SK-N-SH (cell line): Measurements from ENCODE around the gene BRD1. TPM values are rescaled to one million over a fixed set of nuclear protein-coding genes. Genes with fewer than 3 reads are reported as not detected.

ENCODE experiments used
- CTCF ChIA-PET: fragments of 300-600, 350-600 bp; formaldehyde crosslinking; extraction: SDS; loops from one replicate; lab custom pipeline; 2021; lab: Yijun Ruan, JAX
- POLR2A ChIA-PET: fragments of 350-600 bp; sonication (Branson Sonifier 250); formaldehyde crosslinking; extraction: SDS; loops from one replicate; lab custom pipeline; 2020; ENCODE audit warnings: antibody characterized with exemption, inconsistent platforms; lab: Yijun Ruan, JAX
- DNase-seq: peaks from one replicate; pipeline ENCODE4 v3.0.0; 2012
- H2AFZ ChIP-seq: fragments of 200-600 bp; sonication (generic); 2 replicates; pipeline ENCODE4 v1.8.1; 2016; ENCODE audit warnings: antibody characterized with exemption, mild to moderate bottlenecking, low read depth
- H3F3A ChIP-seq: fragments of 200-600 bp; sonication (generic); replicated peaks from 2 replicates; pipeline ENCODE3; 2016; ENCODE audit warnings: antibody characterized with exemption, mild to moderate bottlenecking; ENCODE audit not compliant: insufficient read depth
- H3K27ac ChIP-seq, 2 experiments: fragments of 200-500 bp in 1 of 2; fragments of 200-600 bp in 1 of 2; sonication (Bioruptor generic) in 1 of 2; sonication (generic), shearing (Covaris generic) in 1 of 2; 2 replicates each; pipeline versions ENCODE4 v1.5.1 to v1.6.1; 2014 to 2016; ENCODE audit warnings: low read depth in 2 of 2, inconsistent platforms in 1 of 2, low read length in 1 of 2, mild to moderate bottlenecking in 1 of 2, mixed read lengths in 1 of 2
- H3K27me3 ChIP-seq: fragments of 200-600 bp; sonication (generic), shearing (Covaris generic); 2 replicates; pipeline ENCODE4 v1.6.1; 2016; ENCODE audit warnings: mixed run types; ENCODE audit not compliant: insufficient read depth
- H3K36me3 ChIP-seq, 2 experiments: fragments of 200-500 bp in 1 of 2; fragments of 200-600 bp in 1 of 2; sonication (Bioruptor generic) in 1 of 2; sonication (generic) in 1 of 2; replicated peaks in 1 of 2; 2 replicates each; pipeline versions ENCODE3 to v1.5.1; 2014 to 2016; ENCODE audit warnings: low read length in 1 of 2, mild to moderate bottlenecking in 1 of 2; ENCODE audit not compliant: insufficient read depth in 2 of 2, control insufficient read depth in 1 of 2
- H3K4me1 ChIP-seq, 2 experiments: fragments of 200-500 bp in 1 of 2; fragments of 200-600 bp in 1 of 2; sonication (Bioruptor generic) in 1 of 2; sonication (generic), shearing (Covaris generic) in 1 of 2; 2 replicates each; pipeline versions ENCODE4 v1.5.1 to v1.6.1; 2014 to 2016; ENCODE audit warnings: low read depth in 1 of 2, low read length in 1 of 2, mixed run types in 1 of 2; ENCODE audit not compliant: insufficient read depth in 2 of 2, control insufficient read depth in 1 of 2
- H3K4me2 ChIP-seq: fragments of 200-600 bp; sonication (generic), shearing (Covaris generic); 2 replicates; pipeline ENCODE4 v1.6.1; 2017; ENCODE audit warnings: mixed run types
- H3K4me3 ChIP-seq, 2 experiments: fragments of 200-500 bp in 1 of 2; fragments of 200-600 bp in 1 of 2; sonication (Bioruptor generic) in 1 of 2; sonication (generic), shearing (Covaris generic) in 1 of 2; 2 replicates each; pipeline versions ENCODE4 v1.5.1 to v1.8.1; 2014 to 2016; ENCODE audit warnings: low read depth in 2 of 2, inconsistent platforms in 1 of 2, low read length in 1 of 2, mild to moderate bottlenecking in 1 of 2, mixed read lengths in 1 of 2, moderate library complexity in 1 of 2
- H3K79me2 ChIP-seq: fragments of 200-600 bp; sonication (generic); 2 replicates; pipeline ENCODE4 v1.8.1; 2017; ENCODE audit warnings: mild to moderate bottlenecking; ENCODE audit not compliant: insufficient read depth
- H3K9ac ChIP-seq: fragments of 200-600 bp; sonication (generic); 2 replicates; pipeline ENCODE4 v1.6.1; 2017; ENCODE audit warnings: mixed run types
- H3K9me2 ChIP-seq: fragments of 200-600 bp; sonication (generic); 2 replicates; pipeline ENCODE4 v1.6.1; 2017; ENCODE audit warnings: mixed run types
- H3K9me3 ChIP-seq: fragments of 200-600 bp; sonication (generic); 2 replicates; pipeline ENCODE4 v1.6.1; 2017; ENCODE audit warnings: mixed run types, mild to moderate bottlenecking, moderate library complexity
- H4K20me1 ChIP-seq: fragments of 200-600 bp; sonication (generic); 2 replicates; pipeline ENCODE4 v1.6.1; 2017; ENCODE audit warnings: mild to moderate bottlenecking, mixed run types; ENCODE audit not compliant: insufficient read depth
- EP300 ChIP-seq, 2 experiments: IDR thresholded peaks; 2 replicates each; pipeline versions ENCODE4 v1.4.0 to v1.6.1; 2012; ENCODE audit warnings: borderline replicate concordance in 1 of 2, low read depth in 1 of 2, low read length in 1 of 2
- FOSL2 ChIP-seq: IDR thresholded peaks from 2 replicates; pipeline ENCODE4 v1.4.0; 2012; ENCODE audit warnings: low read depth, mild to moderate bottlenecking, moderate library complexity, borderline replicate concordance
- GABPA ChIP-seq: IDR thresholded peaks from 2 replicates; pipeline ENCODE4 v1.4.0; 2012; ENCODE audit warnings: low read depth, mild to moderate bottlenecking
- JUND ChIP-seq: IDR thresholded peaks from 2 replicates; pipeline ENCODE4 v1.4.0; 2012
- NFIC ChIP-seq: IDR thresholded peaks from 2 replicates; pipeline ENCODE4 v1.4.0; 2012; ENCODE audit warnings: borderline replicate concordance
- NRF1 ChIP-seq: IDR thresholded peaks from 2 replicates; pipeline ENCODE4 v1.6.1; 2012; ENCODE audit warnings: low read depth, mild to moderate bottlenecking, low read length
- POLR2AphosphoS5 ChIP-seq: IDR thresholded peaks from 2 replicates; pipeline ENCODE4 v1.6.1; 2012; ENCODE audit warnings: low read depth, low read length
- RCOR1 ChIP-seq: fragments of 150-350 bp; IDR thresholded peaks from 2 replicates; pipeline ENCODE4 v1.6.1; 2017; ENCODE audit warnings: antibody characterized with exemption, low read length
- RXRA ChIP-seq: IDR thresholded peaks from 2 replicates; pipeline ENCODE4 v1.4.0; 2012; ENCODE audit warnings: low read depth, mild to moderate bottlenecking, borderline replicate concordance
- TCF12 ChIP-seq: IDR thresholded peaks from 2 replicates; pipeline ENCODE4 v1.4.0; 2012
- TEAD4 ChIP-seq: IDR thresholded peaks from 2 replicates; pipeline ENCODE4 v1.4.0; 2012; ENCODE audit warnings: mild to moderate bottlenecking, borderline replicate concordance; ENCODE audit not compliant: insufficient read depth
- YY1 ChIP-seq: IDR thresholded peaks from 2 replicates; pipeline ENCODE4 v1.4.0; 2012; ENCODE audit warnings: low read depth, mild to moderate bottlenecking
- WGBS: methylation state at CpG from one replicate; pipeline ENCODE4 v1.1.6; 2017; ENCODE audit warnings: low lambda C conversion rate; 5-methylcytosine and 5-hydroxymethylcytosine counted together
- polyA plus RNA-seq, 3 experiments: library from polyadenylated mRNA; depleted of rRNA; stranded (reverse); fragments of >200 nt; gene quantifications; 2 replicates each; pipeline ENCODE4 v1.2.3, GENCODE V29; 2012
- TF ChIP-seq, protein P1 (sequence below): fragments of 150-350 bp; IDR thresholded peaks from 2 replicates; pipeline ENCODE4 v1.6.1; 2016; ENCODE audit warnings: mild to moderate bottlenecking, low read depth, low read length
- TF ChIP-seq, protein P2 (sequence below): fragments of 150-350 bp; IDR thresholded peaks from 2 replicates; pipeline ENCODE4 v1.6.1; 2017; ENCODE audit warnings: antibody characterized with exemption, low read length, low read depth, borderline replicate concordance
- TF ChIP-seq, protein P3 (sequence below): fragments of 200-600 bp; sonication (generic); IDR thresholded peaks from 2 replicates; pipeline ENCODE4 v1.6.1; 2017; ENCODE audit warnings: antibody characterized with exemption, mild to moderate bottlenecking, moderate library complexity
- TF ChIP-seq, protein P4 (sequence below): IDR thresholded peaks from 2 replicates; pipeline ENCODE4; 2012
- TF ChIP-seq, protein P5 (sequence below): IDR thresholded peaks from 2 replicates; pipeline ENCODE4 v1.6.1; 2012; ENCODE audit warnings: mild to moderate bottlenecking, low read depth, low read length, moderate library complexity

The BRD1 gene
- polyA plus RNA-seq, 1 of the 3 experiments (the other 2 are of a cell fraction), result 10.3 TPM

DNA sequence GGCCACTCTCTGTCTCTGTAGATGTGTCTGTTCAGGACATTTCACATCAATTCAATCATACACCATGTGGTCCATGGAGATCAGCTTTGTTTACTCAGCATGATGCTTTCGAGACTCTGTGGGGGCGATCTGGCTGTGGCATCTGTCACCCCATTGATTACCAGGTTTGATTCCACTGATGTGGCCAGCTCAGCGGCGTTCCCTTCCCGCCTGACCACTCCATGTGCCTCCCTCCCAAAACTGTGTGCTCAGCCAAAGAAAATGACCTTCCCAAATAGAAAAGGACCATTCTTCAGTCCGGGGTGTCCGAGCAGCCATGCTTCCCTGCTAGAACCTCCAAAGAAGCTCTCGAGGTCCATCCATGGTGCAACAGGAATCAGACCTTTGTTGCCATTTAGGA is 89.1 kb downstream of the BRD1 start:
- ChIA-PET CTCF (interaction anchor here (0.6 kb wide), 1 partner anchor 254 kb away, joined by 3 read pairs; no protein-coding TSS in a partner anchor), POLR2A (no interaction called here)
- DNase-seq, result no peak

DNA sequence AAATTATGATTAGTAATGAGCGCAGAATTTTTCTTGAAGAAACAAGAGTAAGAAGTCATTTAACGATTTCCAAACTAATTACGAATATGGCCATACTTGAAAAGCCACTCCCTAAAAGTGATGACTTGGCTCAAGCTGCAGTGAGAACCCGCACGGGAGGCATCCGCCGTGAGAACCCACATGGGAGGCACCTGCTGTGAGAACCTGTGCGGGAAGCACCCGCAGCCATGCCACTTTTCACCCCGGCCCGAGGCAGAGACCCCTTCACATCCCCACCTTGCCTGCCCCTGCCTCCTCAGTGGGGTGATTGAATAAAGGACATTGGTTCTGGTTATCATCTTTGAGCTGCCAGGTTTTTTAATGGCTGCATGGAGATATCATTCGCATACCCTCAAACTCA is 89.7 kb downstream of the BRD1 start:
- no peak for DNase-seq
- Histone ChIP-seq H3K9me2 (no peaks in the 10 kb centered on the region), H3K4me2 (no peak overlapping the region), H4K20me1 (no peaks in the 10 kb centered on the region), H3K9me3 (no peaks in the 10 kb centered on the region), H3K9ac (no peak overlapping the region), H3K27me3 (no peaks in the 10 kb centered on the region), H3K36me3 (no peaks in the 10 kb centered on the region), H3K27ac (no peak overlapping the region), H3K4me1 (peaks cover 0 to 19% of the 10 kb centered on the region in 2 experiments; a peak in 1 of 4 replicates), H2AFZ (no peak overlapping the region), H3K4me3 (no peak overlapping the region), H3F3A (no peaks in the 10 kb centered on the region), H3K79me2 (no peaks in the 10 kb centered on the region)
- ChIA-PET CTCF (interaction anchor here (1.3 kb wide), 1 partner anchor 26 kb away, joined by 3 read pairs; no protein-coding TSS in a partner anchor), POLR2A (no interaction called here)
- 70% methylated on average over 11 of the region's 12 CpGs for WGBS
- TF ChIP-seq, protein P1, sequence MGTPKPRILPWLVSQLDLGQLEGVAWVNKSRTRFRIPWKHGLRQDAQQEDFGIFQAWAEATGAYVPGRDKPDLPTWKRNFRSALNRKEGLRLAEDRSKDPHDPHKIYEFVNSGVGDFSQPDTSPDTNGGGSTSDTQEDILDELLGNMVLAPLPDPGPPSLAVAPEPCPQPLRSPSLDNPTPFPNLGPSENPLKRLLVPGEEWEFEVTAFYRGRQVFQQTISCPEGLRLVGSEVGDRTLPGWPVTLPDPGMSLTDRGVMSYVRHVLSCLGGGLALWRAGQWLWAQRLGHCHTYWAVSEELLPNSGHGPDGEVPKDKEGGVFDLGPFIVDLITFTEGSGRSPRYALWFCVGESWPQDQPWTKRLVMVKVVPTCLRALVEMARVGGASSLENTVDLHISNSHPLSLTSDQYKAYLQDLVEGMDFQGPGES, result no peak
- TF ChIP-seq RXRA, result no peak
- no peak for TF ChIP-seq RCOR1
- TF ChIP-seq, protein P2, sequence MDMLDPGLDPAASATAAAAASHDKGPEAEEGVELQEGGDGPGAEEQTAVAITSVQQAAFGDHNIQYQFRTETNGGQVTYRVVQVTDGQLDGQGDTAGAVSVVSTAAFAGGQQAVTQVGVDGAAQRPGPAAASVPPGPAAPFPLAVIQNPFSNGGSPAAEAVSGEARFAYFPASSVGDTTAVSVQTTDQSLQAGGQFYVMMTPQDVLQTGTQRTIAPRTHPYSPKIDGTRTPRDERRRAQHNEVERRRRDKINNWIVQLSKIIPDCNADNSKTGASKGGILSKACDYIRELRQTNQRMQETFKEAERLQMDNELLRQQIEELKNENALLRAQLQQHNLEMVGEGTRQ, result no peak
- no peak for TF ChIP-seq YY1
- TF ChIP-seq, protein P3, sequence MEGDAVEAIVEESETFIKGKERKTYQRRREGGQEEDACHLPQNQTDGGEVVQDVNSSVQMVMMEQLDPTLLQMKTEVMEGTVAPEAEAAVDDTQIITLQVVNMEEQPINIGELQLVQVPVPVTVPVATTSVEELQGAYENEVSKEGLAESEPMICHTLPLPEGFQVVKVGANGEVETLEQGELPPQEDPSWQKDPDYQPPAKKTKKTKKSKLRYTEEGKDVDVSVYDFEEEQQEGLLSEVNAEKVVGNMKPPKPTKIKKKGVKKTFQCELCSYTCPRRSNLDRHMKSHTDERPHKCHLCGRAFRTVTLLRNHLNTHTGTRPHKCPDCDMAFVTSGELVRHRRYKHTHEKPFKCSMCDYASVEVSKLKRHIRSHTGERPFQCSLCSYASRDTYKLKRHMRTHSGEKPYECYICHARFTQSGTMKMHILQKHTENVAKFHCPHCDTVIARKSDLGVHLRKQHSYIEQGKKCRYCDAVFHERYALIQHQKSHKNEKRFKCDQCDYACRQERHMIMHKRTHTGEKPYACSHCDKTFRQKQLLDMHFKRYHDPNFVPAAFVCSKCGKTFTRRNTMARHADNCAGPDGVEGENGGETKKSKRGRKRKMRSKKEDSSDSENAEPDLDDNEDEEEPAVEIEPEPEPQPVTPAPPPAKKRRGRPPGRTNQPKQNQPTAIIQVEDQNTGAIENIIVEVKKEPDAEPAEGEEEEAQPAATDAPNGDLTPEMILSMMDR, result no peak
- TF ChIP-seq NFIC, result no peak
- TF ChIP-seq EP300 (IDR thresholded peaks at IDR 0.05; ENCODE audit: borderline replicate concordance in 1 of 2, low read depth in 1 of 2, low read length in 1 of 2), result no peak
- TF ChIP-seq, protein P4, sequence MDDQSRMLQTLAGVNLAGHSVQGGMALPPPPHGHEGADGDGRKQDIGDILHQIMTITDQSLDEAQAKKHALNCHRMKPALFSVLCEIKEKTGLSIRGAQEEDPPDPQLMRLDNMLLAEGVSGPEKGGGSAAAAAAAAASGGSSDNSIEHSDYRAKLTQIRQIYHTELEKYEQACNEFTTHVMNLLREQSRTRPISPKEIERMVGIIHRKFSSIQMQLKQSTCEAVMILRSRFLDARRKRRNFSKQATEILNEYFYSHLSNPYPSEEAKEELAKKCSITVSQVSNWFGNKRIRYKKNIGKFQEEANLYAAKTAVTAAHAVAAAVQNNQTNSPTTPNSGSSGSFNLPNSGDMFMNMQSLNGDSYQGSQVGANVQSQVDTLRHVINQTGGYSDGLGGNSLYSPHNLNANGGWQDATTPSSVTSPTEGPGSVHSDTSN, result no peak

More for the DNA sequence above, 89.1 kb downstream of the BRD1 start:
- H3K9ac ChIP-seq, result no peak overlapping the region
- no peak overlapping the region for H3K4me3 ChIP-seq
- H4K20me1 ChIP-seq, result no peaks in the 10 kb centered on the region
- no peaks in the 10 kb centered on the region for H3K9me3 ChIP-seq
- no peaks in the 10 kb centered on the region for H3K36me3 ChIP-seq
- TF ChIP-seq FOSL2 (no peak), JUND (no peak), GABPA (no peak), TCF12 (no peak), NRF1 (no peak), EP300 (IDR thresholded peaks at IDR 0.05; ENCODE audit: borderline replicate concordance in 1 of 2, low read depth in 1 of 2, low read length in 1 of 2) (no peak), POLR2AphosphoS5 (no peak), TEAD4 (no peak)
- TF ChIP-seq, protein P4, result no peak
- TF ChIP-seq, protein P5, sequence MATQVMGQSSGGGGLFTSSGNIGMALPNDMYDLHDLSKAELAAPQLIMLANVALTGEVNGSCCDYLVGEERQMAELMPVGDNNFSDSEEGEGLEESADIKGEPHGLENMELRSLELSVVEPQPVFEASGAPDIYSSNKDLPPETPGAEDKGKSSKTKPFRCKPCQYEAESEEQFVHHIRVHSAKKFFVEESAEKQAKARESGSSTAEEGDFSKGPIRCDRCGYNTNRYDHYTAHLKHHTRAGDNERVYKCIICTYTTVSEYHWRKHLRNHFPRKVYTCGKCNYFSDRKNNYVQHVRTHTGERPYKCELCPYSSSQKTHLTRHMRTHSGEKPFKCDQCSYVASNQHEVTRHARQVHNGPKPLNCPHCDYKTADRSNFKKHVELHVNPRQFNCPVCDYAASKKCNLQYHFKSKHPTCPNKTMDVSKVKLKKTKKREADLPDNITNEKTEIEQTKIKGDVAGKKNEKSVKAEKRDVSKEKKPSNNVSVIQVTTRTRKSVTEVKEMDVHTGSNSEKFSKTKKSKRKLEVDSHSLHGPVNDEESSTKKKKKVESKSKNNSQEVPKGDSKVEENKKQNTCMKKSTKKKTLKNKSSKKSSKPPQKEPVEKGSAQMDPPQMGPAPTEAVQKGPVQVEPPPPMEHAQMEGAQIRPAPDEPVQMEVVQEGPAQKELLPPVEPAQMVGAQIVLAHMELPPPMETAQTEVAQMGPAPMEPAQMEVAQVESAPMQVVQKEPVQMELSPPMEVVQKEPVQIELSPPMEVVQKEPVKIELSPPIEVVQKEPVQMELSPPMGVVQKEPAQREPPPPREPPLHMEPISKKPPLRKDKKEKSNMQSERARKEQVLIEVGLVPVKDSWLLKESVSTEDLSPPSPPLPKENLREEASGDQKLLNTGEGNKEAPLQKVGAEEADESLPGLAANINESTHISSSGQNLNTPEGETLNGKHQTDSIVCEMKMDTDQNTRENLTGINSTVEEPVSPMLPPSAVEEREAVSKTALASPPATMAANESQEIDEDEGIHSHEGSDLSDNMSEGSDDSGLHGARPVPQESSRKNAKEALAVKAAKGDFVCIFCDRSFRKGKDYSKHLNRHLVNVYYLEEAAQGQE, result no peak
- H2AFZ ChIP-seq, result no peak overlapping the region
- no peaks in the 10 kb centered on the region for H3K27me3 ChIP-seq
- 38% methylated on average over 8 of the region's 8 CpGs for WGBS
- H3K27ac ChIP-seq, result no peak overlapping the region
- H3K9me2 ChIP-seq, result no peaks in the 10 kb centered on the region
- no peak overlapping the region for H3K4me2 ChIP-seq
- no peaks in the 10 kb centered on the region for H3F3A ChIP-seq
- H3K79me2 ChIP-seq, result no peaks in the 10 kb centered on the region
- peaks cover 0 to 19% of the 10 kb centered on the region in 2 experiments; a peak in 1 of 4 replicates for H3K4me1 ChIP-seq
